ENCODE results near the gene TMEM41B.

- no peak for TF ChIP-seq CREB5 (CRISPR knock-in tag; IDR thresholded peaks at IDR 0.05; ENCODE audit: low read depth)
- no peak for TF ChIP-seq PPARA (CRISPR knock-in tag; IDR thresholded peaks at IDR 0.05; ENCODE audit: borderline replicate concordance)
- TF ChIP-seq ZNF565 (CRISPR knock-in tag; conservative IDR thresholded peaks at IDR 0.05; ENCODE audit: low read depth), result no peak
- TF ChIP-seq ESRRG (CRISPR knock-in tag; IDR thresholded peaks at IDR 0.05), result no peak
- no peak for TF ChIP-seq ZFP3 (CRISPR knock-in tag; IDR thresholded peaks at IDR 0.05)
- no peak for TF ChIP-seq TSHZ2 (CRISPR knock-in tag; IDR thresholded peaks at IDR 0.05)
- no peak for TF ChIP-seq TCF4 (CRISPR knock-in tag; IDR thresholded peaks at IDR 0.05; ENCODE audit: borderline replicate concordance)
- TF ChIP-seq BACH2 (CRISPR knock-in tag; IDR thresholded peaks at IDR 0.05; ENCODE audit: borderline replicate concordance), result no peak
- no peak for TF ChIP-seq RARB (CRISPR knock-in tag; IDR thresholded peaks at IDR 0.05)
- no peak for TF ChIP-seq ZFP30 (CRISPR knock-in tag; IDR thresholded peaks at IDR 0.05)
- TF ChIP-seq ARNTL (CRISPR knock-in tag; IDR thresholded peaks at IDR 0.05; ENCODE audit: borderline replicate concordance, low read depth), result no peak
- no peak for TF ChIP-seq CSRNP3 (CRISPR knock-in tag; IDR thresholded peaks at IDR 0.05)
Observed at GRCh38 chr11:9254416-9254815, 60.0 kb downstream of the TMEM41B start.

All from SK-N-SH treated with all-trans-retinoic acid at 6 μM for 48 hours (cell line).